H1 (cell line): ENCODE data around the gene FAM236B. TPM values are rescaled to one million over a fixed set of nuclear protein-coding genes. Genes with fewer than 3 reads are reported as not detected.
"Not testable (repeated sequence)": the region's sequence is repeated elsewhere in the genome, so short reads cannot be mapped to it uniquely, and the experiment has no call there.

Source experiments
- CTCF ChIA-PET: fragments of 300-600 bp; sonication (Branson Sonifier 250); formaldehyde crosslinking; loops from one replicate; lab custom pipeline; 2021; ENCODE audit not compliant: partially characterized antibody; lab: Charles Lee
- POLR2A ChIA-PET: fragments of 300-600 bp; sonication (Branson Sonifier 250); formaldehyde crosslinking; loops from one replicate; lab custom pipeline; 2021; ENCODE audit warnings: inconsistent platforms; ENCODE audit not compliant: partially characterized antibody; lab: Charles Lee
- DNase-seq, 2 experiments: peaks; one replicate each; pipeline versions ENCODE4 v3.0.0 to v3.0.0-alpha.2; 2010 to 2022; ENCODE audit warnings: low spot score in 2 of 2, low read depth in 1 of 2, mixed read lengths in 1 of 2
- FAIRE-seq: peaks from 2 replicates; lab custom pipeline; 2011; peaks lifted over from hg19 to GRCh38; lab: Jason Lieb, UNC
- H2AFZ ChIP-seq: 2 replicates; pipeline ENCODE4 v1.8.1; 2012; ENCODE audit warnings: low read length, inconsistent platforms
- H2AK5ac ChIP-seq: 2 replicates; pipeline ENCODE4 v1.6.1; 2013; ENCODE audit warnings: low read depth, low read length
- H2BK120ac ChIP-seq: replicated peaks from 2 replicates; pipeline ENCODE3; 2013; ENCODE audit warnings: low read depth, low read length, inconsistent platforms
- H2BK12ac ChIP-seq: 2 replicates; pipeline ENCODE4 v1.6.1; 2013; ENCODE audit warnings: low read depth, low read length
- H2BK15ac ChIP-seq: 2 replicates; pipeline ENCODE4 v1.6.1; 2013; ENCODE audit warnings: low read length
- H2BK20ac ChIP-seq: 2 replicates; pipeline ENCODE4 v1.6.1; 2013; ENCODE audit warnings: low read length
- H2BK5ac ChIP-seq: 2 replicates; pipeline ENCODE4 v1.6.1; 2013; ENCODE audit warnings: low read depth, low read length
- H3K14ac ChIP-seq: 2 replicates; pipeline ENCODE4 v1.6.1; 2013; ENCODE audit warnings: inconsistent platforms; ENCODE audit not compliant: insufficient read length
- H3K18ac ChIP-seq: 2 replicates; pipeline ENCODE4 v1.6.1; 2013; ENCODE audit warnings: low read length; ENCODE audit errors: extremely low read depth
- H3K23ac ChIP-seq: 2 replicates; pipeline ENCODE4 v1.6.1; 2013; ENCODE audit warnings: inconsistent platforms; ENCODE audit not compliant: insufficient read length
- H3K23me2 ChIP-seq: 2 replicates; pipeline ENCODE4 v1.6.1; 2013; ENCODE audit warnings: low read depth, low read length
- H3K27ac ChIP-seq: 2 replicates; pipeline ENCODE4 v1.6.1; 2011; ENCODE audit warnings: low read depth, low read length, inconsistent platforms
- H3K27me3 ChIP-seq, 4 experiments: replicated peaks in 1 of 4; 1 replicate in 1 of 4; 2 replicates in 3 of 4; pipeline versions ENCODE4 v1.6.1 to v1.8.1; 2011 to 2013; ENCODE audit warnings: low read length in 3 of 4, mild to moderate bottlenecking in 3 of 4, inconsistent platforms in 2 of 4, mixed read lengths in 2 of 4, moderate library complexity in 1 of 4; ENCODE audit not compliant: control insufficient read depth in 3 of 4, insufficient read depth in 3 of 4; ENCODE audit errors: extremely low read depth in 1 of 4
- H3K36me3 ChIP-seq, 4 experiments: 2 replicates each; pipeline versions ENCODE4 v1.6.1 to v1.8.1; 2011 to 2013; ENCODE audit warnings: mild to moderate bottlenecking in 4 of 4, low read length in 3 of 4, moderate library complexity in 2 of 4, control low read depth in 1 of 4, inconsistent platforms in 1 of 4; ENCODE audit not compliant: insufficient read depth in 4 of 4, control insufficient read depth in 2 of 4
- H3K4ac ChIP-seq: replicated peaks from 2 replicates; pipeline ENCODE3; 2013; ENCODE audit warnings: low read length, low read depth, mixed read lengths, inconsistent platforms; ENCODE audit not compliant: insufficient read length
- H3K4me1 ChIP-seq, 4 experiments: replicated peaks in 1 of 4; 1 replicate in 1 of 4; 2 replicates in 3 of 4; pipeline versions ENCODE4 v1.6.1 to v1.8.1; 2011 to 2013; ENCODE audit warnings: low read length in 3 of 4, inconsistent platforms in 2 of 4, mixed read lengths in 1 of 4; ENCODE audit not compliant: insufficient read depth in 4 of 4, control insufficient read depth in 3 of 4
- H3K4me2 ChIP-seq, 2 experiments: 2 replicates each; pipeline versions ENCODE4 v1.6.1 to v1.8.1; 2011 to 2013; ENCODE audit warnings: low read depth in 2 of 2, low read length in 2 of 2, control low read depth in 1 of 2, inconsistent platforms in 1 of 2, mild to moderate bottlenecking in 1 of 2; ENCODE audit not compliant: insufficient read depth in 1 of 2
- H3K4me3 ChIP-seq, 4 experiments: fragments of 200-600, 300-600 bp in 1 of 4; sonication (generic), shearing (Covaris generic), sonication (Bioruptor Twin) in 1 of 4; 2 replicates each; pipeline versions ENCODE4 v1.5.1 to v1.8.1; 2011 to 2016; ENCODE audit warnings: low read length in 4 of 4, low read depth in 3 of 4, control low read depth in 2 of 4, inconsistent platforms in 2 of 4, mild to moderate bottlenecking in 2 of 4, mixed read lengths in 1 of 4, moderate library complexity in 1 of 4; ENCODE audit not compliant: insufficient read depth in 2 of 4; ENCODE audit errors: extremely low read depth in 1 of 4
- H3K56ac ChIP-seq: replicated peaks from 2 replicates; pipeline ENCODE3; 2013; ENCODE audit warnings: low read depth, mild to moderate bottlenecking, mixed read lengths, low read length, inconsistent platforms; ENCODE audit not compliant: insufficient read length
- H3K79me1 ChIP-seq: 2 replicates; pipeline ENCODE4 v1.6.1; 2013; ENCODE audit warnings: low read depth, low read length, control low read depth
- H3K79me2 ChIP-seq, 2 experiments: 2 replicates each; pipeline versions ENCODE4 v1.6.1 to v1.8.1; 2012 to 2013; ENCODE audit warnings: low read length in 2 of 2, mild to moderate bottlenecking in 2 of 2, inconsistent platforms in 1 of 2; ENCODE audit not compliant: insufficient read depth in 2 of 2, control insufficient read depth in 1 of 2
- H3K9ac ChIP-seq, 4 experiments: replicated peaks in 1 of 4; 1 replicate in 1 of 4; 2 replicates in 3 of 4; pipeline versions ENCODE4 v1.6.1 to v1.8.1; 2011 to 2013; ENCODE audit warnings: low read depth in 3 of 4, low read length in 3 of 4, control low read depth in 2 of 4, mild to moderate bottlenecking in 2 of 4, moderate library complexity in 2 of 4, inconsistent platforms in 1 of 4; ENCODE audit errors: extremely low read depth in 1 of 4
- H3K9me3 ChIP-seq, 2 experiments: 2 replicates each; pipeline versions ENCODE4 v1.6.1 to v1.8.1; 2012 to 2013; ENCODE audit warnings: mild to moderate bottlenecking in 2 of 2, moderate library complexity in 2 of 2, control low read depth in 1 of 2, inconsistent platforms in 1 of 2, low read depth in 1 of 2, low read length in 1 of 2, mixed read lengths in 1 of 2; ENCODE audit not compliant: insufficient read depth in 2 of 2
- H4K20me1 ChIP-seq, 2 experiments: replicated peaks in 1 of 2; 2 replicates each; pipeline versions ENCODE3 to v1.8.1; 2011 to 2013; ENCODE audit warnings: inconsistent platforms in 2 of 2, low read length in 2 of 2, mild to moderate bottlenecking in 1 of 2; ENCODE audit not compliant: insufficient read depth in 2 of 2, control insufficient read depth in 1 of 2
- H4K5ac ChIP-seq: 2 replicates; pipeline ENCODE4 v1.6.1; 2013; ENCODE audit warnings: low read length, low read depth, mixed read lengths, inconsistent platforms; ENCODE audit not compliant: insufficient read length
- H4K8ac ChIP-seq: 2 replicates; pipeline ENCODE4 v1.8.0; 2013; ENCODE audit warnings: mild to moderate bottlenecking, moderate library complexity, low read length, inconsistent platforms; ENCODE audit not compliant: insufficient read depth; ENCODE audit errors: extremely low read depth
- H4K91ac ChIP-seq: replicated peaks from 2 replicates; pipeline ENCODE3; 2013; ENCODE audit warnings: low read length, mixed read lengths, inconsistent platforms; ENCODE audit not compliant: insufficient read length
- WGBS, 2 experiments: shearing (Covaris generic) in 1 of 2; methylation state at CpG; one replicate each; pipeline versions ENCODE4 v1.1.6 to v1.1.7; 2013 to 2015; ENCODE audit warnings: low lambda C conversion rate in 2 of 2, mixed read lengths in 2 of 2, inconsistent platforms in 1 of 2, low coverage in 1 of 2, missing lambda C conversion rate in 1 of 2; ENCODE audit not compliant: insufficient replicate concordance in 2 of 2, insufficient coverage in 1 of 2, insufficient read length in 1 of 2; ENCODE audit errors: extremely low coverage in 1 of 2, missing lambda C conversion rate in 1 of 2; 5-methylcytosine and 5-hydroxymethylcytosine counted together
- polyA plus RNA-seq, 7 experiments: library from polyadenylated mRNA; depleted of rRNA in 3 of 7; stranded (reverse) in 5 of 7; unstranded in 2 of 7; fragments of >200 nt in 5 of 7; fragments of 200-250 nt in 2 of 7; gene quantifications; 1 replicate in 5 of 7; 2 replicates in 1 of 7; 4 replicates in 1 of 7; pipeline versions ENCODE4 v1.2.1 to v1.2.3, GENCODE V29; 2011 to 2013; ENCODE audit warnings: missing spikeins in 2 of 7, mixed read lengths in 2 of 7
- total RNA-seq: library from RNA; stranded (reverse); fragmentation: NEBNext Ultra II Directional; extraction: Animal tissue kit (Norgen Biotek cat#: 25700); gene quantifications from 2 replicates; pipeline ENCODE4 v1.2.1, GENCODE V29; 2021

FAM236B gene
- total and polyA plus RNA-seq, 2 of the 8 experiments (the other 6 are each of a cell fraction or from before 2014, with no cell fraction given): not detected

- H3K23me2 ChIP-seq, H4K20me1 ChIP-seq, H3K27me3 ChIP-seq, H2BK12ac ChIP-seq, FAIRE-seq, H3K4me1 ChIP-seq, H3K4ac ChIP-seq, H2AK5ac ChIP-seq, H3K18ac ChIP-seq, H4K91ac ChIP-seq, H3K36me3 ChIP-seq, H4K8ac ChIP-seq, H2BK15ac ChIP-seq, POLR2A ChIA-PET, H3K4me2 ChIP-seq, H3K4me3 ChIP-seq, H3K79me2 ChIP-seq, H3K9me3 ChIP-seq, CTCF ChIA-PET, H3K56ac ChIP-seq, H2BK20ac ChIP-seq, H3K79me1 ChIP-seq, H3K27ac ChIP-seq, H2AFZ ChIP-seq, H2BK5ac ChIP-seq, H3K23ac ChIP-seq, H2BK120ac ChIP-seq, H3K9ac ChIP-seq, H3K14ac ChIP-seq, DNase-seq, H4K5ac ChIP-seq: not testable (repeated sequence)
- no CpG with 5 or more reads among the region's 8 CpGs for WGBS, 2 experiments
Observed at GRCh38 chrX:72783365-72783936, 991 bp upstream of the FAM236B start.

- H4K91ac ChIP-seq, H3K79me2 ChIP-seq, H3K23me2 ChIP-seq, H2BK5ac ChIP-seq, CTCF ChIA-PET, DNase-seq, H2BK12ac ChIP-seq, H2BK20ac ChIP-seq, H4K8ac ChIP-seq, H3K27ac ChIP-seq, H4K5ac ChIP-seq, H3K9me3 ChIP-seq, H2AK5ac ChIP-seq, H3K79me1 ChIP-seq, H3K56ac ChIP-seq, H2BK120ac ChIP-seq, H2BK15ac ChIP-seq, H3K23ac ChIP-seq, H3K14ac ChIP-seq, H3K27me3 ChIP-seq, H3K4ac ChIP-seq, H3K18ac ChIP-seq, H3K36me3 ChIP-seq, H3K4me3 ChIP-seq, H3K4me2 ChIP-seq, H3K9ac ChIP-seq, H3K4me1 ChIP-seq, H2AFZ ChIP-seq, POLR2A ChIA-PET, H4K20me1 ChIP-seq: not testable (repeated sequence)
- peak; percentile 77 for FAIRE-seq
- WGBS, 2 experiments: no CpG with 5 or more reads among the region's 6 CpGs
Observed at GRCh38 chrX:72778146-72778545, 4.3 kb downstream of the FAM236B start.
